Epithelial cell of esophagus (primary cell): ENCODE data around the gene NOL3.

ENCODE experiments used
- DNase-seq: peaks from one replicate; pipeline ENCODE4 v3.0.0; 2010; ENCODE audit warnings: low read depth
- H3K4me3 ChIP-seq: 2 replicates; pipeline ENCODE4 v1.5.1; 2011; ENCODE audit warnings: mild to moderate bottlenecking, low read length, control low read depth
- TF ChIP-seq, protein P1 (sequence below): IDR thresholded peaks from 2 replicates; pipeline ENCODE4 v1.5.1; 2011; ENCODE audit warnings: low read depth, mild to moderate bottlenecking, low read length, control low read depth, inconsistent platforms; ENCODE audit not compliant: insufficient read depth; ENCODE audit errors: missing control alignments

NOL3 gene

DNA sequence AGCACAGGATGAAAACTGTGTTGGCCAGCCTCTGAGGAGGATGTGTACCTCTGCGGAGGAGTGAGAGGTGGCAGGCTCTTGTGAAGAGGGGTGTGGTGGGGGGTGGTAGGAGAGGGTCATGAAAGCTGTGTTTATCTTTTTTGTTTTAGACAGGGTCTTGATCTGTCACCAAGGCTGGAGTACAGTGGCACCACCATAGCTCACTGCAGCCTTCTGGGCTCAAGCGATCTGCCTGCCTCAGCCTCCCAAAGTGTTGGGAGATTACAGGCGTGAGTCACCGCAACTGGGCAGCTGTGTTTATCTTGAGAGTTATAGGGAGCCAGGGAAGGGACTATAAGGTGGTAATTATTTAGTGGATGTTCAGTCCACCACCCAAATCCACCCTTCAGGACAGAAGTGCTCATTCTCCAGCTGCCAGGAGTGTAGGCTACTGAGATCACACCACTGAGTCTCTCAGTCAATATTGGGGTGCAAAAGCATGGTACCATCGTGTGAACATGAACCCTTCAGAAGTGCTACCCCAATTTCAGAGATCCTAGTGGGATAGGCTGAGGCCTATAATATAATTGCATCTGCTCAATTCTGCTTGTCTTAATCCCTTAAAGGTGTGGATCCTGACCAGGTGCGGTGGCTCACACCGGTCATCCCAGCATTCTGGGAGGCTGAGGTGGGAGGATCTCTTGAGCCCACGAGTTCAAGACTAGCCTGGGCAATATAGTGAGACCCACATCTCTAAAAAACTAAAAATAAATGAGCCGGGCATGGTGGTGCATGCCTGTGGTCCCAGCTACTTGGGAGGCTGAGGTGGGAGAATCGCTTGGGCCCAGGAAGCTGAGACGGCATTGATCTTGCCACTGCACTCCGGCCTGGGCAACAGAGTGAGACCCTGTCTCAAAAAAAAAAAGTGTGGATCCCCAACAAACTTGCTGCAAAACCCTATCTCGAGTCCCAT lies 20.4 kb downstream of the NOL3 start:
- no peak for DNase-seq
- H3K4me3 ChIP-seq, result no peak overlapping the region
- TF ChIP-seq, protein P1, sequence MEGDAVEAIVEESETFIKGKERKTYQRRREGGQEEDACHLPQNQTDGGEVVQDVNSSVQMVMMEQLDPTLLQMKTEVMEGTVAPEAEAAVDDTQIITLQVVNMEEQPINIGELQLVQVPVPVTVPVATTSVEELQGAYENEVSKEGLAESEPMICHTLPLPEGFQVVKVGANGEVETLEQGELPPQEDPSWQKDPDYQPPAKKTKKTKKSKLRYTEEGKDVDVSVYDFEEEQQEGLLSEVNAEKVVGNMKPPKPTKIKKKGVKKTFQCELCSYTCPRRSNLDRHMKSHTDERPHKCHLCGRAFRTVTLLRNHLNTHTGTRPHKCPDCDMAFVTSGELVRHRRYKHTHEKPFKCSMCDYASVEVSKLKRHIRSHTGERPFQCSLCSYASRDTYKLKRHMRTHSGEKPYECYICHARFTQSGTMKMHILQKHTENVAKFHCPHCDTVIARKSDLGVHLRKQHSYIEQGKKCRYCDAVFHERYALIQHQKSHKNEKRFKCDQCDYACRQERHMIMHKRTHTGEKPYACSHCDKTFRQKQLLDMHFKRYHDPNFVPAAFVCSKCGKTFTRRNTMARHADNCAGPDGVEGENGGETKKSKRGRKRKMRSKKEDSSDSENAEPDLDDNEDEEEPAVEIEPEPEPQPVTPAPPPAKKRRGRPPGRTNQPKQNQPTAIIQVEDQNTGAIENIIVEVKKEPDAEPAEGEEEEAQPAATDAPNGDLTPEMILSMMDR, result no peak

DNA sequence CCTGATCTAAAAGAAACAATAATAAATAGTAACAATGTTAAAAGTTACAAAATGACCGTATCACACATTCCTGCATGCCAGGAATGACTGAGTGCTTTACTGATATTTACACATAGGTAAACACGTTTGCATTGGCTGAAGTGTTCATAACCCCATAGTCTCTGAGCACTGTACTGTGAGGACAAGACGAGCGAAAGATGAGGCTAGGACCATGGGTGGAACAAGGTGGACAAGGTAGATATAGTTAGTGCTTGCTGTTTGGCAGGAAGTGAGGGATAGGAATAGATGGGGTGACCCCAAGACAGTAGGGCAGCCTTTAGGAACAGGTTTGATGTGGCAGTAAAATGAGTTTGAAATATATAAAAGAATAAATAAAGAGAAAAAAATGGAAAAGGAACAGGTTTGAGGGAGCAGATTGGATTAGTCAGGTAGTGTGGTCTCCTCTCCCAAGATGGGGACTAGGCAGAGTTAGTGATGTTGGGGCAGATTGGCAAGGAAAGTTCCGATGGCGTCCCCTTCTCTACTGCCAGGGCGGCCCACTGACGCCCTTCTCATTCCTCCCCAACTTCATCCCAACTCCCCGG lies 21.2 kb downstream of the NOL3 start:
- no peak for DNase-seq
- TF ChIP-seq, protein P1, result no peak
- H3K4me3 ChIP-seq, result no peak overlapping the region

DNA sequence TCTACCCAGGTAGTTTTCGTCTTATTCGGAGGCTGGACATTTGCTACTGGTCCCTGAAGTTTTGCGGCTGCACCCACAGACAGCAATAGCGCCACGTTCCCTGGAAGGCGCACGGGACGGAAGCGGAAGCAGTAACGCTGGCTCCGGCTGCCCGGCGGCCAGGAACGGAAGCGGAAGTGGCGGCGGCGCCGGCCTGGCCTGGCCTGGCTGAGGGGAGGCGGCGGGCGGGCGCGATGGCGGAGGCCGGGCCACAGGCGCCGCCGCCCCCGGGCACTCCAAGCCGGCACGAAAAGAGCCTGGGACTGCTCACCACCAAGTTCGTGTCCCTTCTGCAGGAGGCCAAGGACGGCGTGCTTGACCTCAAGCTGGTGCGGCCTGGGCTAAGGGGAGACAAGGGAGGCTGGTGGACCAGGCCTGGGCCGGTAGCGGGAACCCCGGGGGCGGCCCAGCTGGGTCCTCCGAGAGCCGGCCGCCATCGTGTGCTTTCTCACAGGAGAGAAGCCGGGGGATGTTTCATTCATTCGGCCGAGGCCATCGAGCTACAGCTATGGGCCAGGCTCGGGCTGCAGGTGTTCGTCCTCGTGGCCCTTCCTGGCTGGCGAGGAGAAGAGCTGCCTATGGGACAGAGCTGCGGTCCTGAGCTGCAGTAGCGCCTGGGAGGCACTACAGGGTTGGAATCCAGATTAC lies 21.8 kb downstream of the NOL3 start, which contains the start of gene E2F4:
Gene E2F4, plus strand, starts transcription at position 161 of the 687 bp plus-strand sequence. Its CDS starts 73 bp downstream, at position 234.
- DNase-seq, result peak; percentile 95
- H3K4me3 ChIP-seq, result peak within 1 kb of the TSS; percentile 69
- TF ChIP-seq, protein P1, result no peak

DNA sequence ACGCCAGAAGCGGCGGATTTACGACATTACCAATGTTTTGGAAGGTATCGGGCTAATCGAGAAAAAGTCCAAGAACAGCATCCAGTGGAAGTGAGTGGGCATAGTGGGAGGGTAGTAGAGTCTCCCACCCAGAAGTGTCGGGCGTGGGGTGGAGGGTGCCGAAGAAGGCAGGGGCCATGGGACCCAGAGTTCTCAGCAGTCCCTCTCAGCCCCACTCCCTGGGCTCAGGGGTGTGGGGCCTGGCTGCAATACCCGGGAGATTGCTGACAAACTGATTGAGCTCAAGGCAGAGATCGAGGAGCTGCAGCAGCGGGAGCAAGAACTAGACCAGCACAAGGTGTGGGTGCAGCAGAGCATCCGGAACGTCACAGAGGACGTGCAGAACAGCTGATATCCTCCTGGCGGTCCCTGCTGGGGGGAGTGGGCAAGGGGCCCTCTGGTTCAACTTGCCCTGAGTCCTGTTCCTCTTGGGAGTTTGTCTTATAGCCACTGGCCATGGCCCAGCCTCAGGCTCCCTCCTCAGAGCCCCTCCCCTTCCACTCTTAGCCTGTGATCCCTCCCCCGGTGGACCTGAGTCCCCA lies 22.5 kb downstream of the NOL3 start:
- TF ChIP-seq, protein P1, result no peak
- peak overlapping the region; percentile 69 for H3K4me3 ChIP-seq
- no peak for DNase-seq

DNA sequence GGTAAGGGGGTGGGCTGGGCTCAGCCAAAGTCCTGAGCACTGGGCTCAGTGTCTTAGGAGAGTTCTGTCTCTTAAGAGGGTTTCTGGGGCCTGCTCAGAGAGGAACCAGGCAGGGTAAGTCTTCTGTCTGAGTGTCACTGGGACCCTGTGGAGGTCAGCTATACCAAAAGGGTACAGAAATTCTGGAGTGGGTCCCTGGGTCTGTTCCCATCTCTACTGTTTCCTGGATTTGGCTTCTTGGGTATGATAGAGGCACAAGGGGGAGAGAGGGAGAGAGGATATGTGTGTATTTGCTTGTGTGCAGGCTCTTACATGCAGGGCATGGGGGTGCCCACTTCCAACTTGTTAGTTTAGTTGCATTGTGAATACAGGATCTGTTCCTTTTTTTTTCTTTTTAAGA lies 23.2 kb downstream of the NOL3 start:
- DNase-seq, result no peak
- TF ChIP-seq, protein P1, result no peak
- H3K4me3 ChIP-seq, result peak overlapping the region; percentile 69

DNA sequence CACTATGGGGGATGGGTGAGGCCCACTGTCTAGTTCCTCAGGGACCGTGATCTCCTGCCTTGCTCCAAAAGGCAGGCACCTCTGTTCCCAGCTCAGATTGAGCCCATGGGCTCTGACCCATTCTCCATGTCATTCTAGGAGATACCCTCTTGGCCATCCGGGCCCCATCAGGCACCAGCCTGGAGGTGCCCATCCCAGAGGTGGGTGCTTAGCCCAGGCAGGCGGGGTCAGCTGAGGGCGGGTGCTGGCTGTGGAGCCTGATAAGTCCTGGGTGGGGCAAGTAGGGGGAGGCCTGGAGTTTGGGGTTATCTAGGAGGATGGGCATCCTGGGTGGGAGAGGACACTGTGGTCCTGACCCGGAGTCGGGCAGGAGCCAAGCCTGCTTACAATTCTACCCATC lies 23.9 kb downstream of the NOL3 start:
- H3K4me3 ChIP-seq, result no peak overlapping the region
- TF ChIP-seq, protein P1, result no peak
- DNase-seq, result no peak
